Measurements from ENCODE around the gene DENND2A. TPM values are rescaled to one million over a fixed set of nuclear protein-coding genes. Genes with fewer than 3 reads are reported as not detected.
A peak's percentile ranks its signal among the peaks of the same experiment; 100 is the strongest.

The DENND2A gene
- total and polyA plus RNA-seq, 10 of the 15 experiments (the other 5 are each of a cell fraction or from before 2014, with no cell fraction given) = 0.01 TPM; not detected in 9

DNA sequence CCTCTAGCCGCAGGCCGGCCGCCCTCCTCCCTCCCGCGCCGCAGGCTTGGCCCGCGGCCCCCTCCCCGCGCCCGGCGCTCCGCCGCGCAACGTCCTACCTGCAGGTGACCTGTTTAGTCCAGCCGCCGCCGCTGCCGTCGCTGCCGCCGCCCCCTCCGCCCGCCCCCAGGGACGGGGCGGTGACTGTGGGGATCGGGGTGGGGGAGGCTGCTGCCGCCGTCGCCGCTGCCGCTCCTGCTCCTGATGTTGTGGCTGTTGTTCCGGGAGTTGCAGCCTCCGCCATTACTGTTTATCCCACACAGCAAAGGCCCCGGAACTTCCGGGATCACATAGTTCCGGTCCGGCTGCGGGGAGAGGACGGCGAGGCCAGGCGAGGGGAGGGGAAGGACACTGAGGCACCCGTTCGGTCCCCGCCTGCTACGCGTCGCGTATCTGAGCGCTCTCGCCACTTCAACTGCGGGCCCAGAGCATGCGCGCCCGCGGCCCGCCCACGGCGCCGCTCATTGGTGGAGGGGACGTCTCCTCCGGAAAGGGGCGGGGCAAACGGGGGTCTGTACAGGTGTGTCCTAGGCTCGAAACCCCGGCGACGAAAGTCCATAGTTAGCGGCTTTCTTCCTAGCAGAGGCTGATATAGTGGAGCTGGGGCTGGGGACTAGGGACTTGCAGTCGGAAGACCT is 161.4 kb downstream of the DENND2A start, which contains the start of gene MKRN1 (continued):
- TF ChIP-seq, protein P1, sequence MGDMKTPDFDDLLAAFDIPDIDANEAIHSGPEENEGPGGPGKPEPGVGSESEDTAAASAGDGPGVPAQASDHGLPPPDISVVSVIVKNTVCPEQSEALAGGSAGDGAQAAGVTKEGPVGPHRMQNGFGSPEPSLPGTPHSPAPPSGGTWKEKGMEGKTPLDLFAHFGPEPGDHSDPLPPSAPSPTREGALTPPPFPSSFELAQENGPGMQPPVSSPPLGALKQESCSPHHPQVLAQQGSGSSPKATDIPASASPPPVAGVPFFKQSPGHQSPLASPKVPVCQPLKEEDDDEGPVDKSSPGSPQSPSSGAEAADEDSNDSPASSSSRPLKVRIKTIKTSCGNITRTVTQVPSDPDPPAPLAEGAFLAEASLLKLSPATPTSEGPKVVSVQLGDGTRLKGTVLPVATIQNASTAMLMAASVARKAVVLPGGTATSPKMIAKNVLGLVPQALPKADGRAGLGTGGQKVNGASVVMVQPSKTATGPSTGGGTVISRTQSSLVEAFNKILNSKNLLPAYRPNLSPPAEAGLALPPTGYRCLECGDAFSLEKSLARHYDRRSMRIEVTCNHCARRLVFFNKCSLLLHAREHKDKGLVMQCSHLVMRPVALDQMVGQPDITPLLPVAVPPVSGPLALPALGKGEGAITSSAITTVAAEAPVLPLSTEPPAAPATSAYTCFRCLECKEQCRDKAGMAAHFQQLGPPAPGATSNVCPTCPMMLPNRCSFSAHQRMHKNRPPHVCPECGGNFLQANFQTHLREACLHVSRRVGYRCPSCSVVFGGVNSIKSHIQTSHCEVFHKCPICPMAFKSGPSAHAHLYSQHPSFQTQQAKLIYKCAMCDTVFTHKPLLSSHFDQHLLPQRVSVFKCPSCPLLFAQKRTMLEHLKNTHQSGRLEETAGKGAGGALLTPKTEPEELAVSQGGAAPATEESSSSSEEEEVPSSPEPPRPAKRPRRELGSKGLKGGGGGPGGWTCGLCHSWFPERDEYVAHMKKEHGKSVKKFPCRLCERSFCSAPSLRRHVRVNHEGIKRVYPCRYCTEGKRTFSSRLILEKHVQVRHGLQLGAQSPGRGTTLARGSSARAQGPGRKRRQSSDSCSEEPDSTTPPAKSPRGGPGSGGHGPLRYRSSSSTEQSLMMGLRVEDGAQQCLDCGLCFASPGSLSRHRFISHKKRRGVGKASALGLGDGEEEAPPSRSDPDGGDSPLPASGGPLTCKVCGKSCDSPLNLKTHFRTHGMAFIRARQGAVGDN (IDR thresholded peaks at IDR 0.05) = 0 out of 2 replicates have a peak, but pooled peaks have one; percentile 14
- TF ChIP-seq ZBED1 (IDR thresholded peaks at IDR 0.05; ENCODE audit: borderline replicate concordance) = no peak
- TF ChIP-seq, protein P2, sequence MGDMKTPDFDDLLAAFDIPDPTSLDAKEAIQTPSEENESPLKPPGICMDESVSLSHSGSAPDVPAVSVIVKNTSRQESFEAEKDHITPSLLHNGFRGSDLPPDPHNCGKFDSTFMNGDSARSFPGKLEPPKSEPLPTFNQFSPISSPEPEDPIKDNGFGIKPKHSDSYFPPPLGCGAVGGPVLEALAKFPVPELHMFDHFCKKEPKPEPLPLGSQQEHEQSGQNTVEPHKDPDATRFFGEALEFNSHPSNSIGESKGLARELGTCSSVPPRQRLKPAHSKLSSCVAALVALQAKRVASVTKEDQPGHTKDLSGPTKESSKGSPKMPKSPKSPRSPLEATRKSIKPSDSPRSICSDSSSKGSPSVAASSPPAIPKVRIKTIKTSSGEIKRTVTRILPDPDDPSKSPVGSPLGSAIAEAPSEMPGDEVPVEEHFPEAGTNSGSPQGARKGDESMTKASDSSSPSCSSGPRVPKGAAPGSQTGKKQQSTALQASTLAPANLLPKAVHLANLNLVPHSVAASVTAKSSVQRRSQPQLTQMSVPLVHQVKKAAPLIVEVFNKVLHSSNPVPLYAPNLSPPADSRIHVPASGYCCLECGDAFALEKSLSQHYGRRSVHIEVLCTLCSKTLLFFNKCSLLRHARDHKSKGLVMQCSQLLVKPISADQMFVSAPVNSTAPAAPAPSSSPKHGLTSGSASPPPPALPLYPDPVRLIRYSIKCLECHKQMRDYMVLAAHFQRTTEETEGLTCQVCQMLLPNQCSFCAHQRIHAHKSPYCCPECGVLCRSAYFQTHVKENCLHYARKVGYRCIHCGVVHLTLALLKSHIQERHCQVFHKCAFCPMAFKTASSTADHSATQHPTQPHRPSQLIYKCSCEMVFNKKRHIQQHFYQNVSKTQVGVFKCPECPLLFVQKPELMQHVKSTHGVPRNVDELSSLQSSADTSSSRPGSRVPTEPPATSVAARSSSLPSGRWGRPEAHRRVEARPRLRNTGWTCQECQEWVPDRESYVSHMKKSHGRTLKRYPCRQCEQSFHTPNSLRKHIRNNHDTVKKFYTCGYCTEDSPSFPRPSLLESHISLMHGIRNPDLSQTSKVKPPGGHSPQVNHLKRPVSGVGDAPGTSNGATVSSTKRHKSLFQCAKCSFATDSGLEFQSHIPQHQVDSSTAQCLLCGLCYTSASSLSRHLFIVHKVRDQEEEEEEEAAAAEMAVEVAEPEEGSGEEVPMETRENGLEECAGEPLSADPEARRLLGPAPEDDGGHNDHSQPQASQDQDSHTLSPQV (IDR thresholded peaks at IDR 0.05) = no peak
- peak; percentile 75 for TF ChIP-seq MXI1 (IDR thresholded peaks at IDR 0.05; ENCODE audit: low read depth, low read length)
- TF ChIP-seq, protein P3, sequence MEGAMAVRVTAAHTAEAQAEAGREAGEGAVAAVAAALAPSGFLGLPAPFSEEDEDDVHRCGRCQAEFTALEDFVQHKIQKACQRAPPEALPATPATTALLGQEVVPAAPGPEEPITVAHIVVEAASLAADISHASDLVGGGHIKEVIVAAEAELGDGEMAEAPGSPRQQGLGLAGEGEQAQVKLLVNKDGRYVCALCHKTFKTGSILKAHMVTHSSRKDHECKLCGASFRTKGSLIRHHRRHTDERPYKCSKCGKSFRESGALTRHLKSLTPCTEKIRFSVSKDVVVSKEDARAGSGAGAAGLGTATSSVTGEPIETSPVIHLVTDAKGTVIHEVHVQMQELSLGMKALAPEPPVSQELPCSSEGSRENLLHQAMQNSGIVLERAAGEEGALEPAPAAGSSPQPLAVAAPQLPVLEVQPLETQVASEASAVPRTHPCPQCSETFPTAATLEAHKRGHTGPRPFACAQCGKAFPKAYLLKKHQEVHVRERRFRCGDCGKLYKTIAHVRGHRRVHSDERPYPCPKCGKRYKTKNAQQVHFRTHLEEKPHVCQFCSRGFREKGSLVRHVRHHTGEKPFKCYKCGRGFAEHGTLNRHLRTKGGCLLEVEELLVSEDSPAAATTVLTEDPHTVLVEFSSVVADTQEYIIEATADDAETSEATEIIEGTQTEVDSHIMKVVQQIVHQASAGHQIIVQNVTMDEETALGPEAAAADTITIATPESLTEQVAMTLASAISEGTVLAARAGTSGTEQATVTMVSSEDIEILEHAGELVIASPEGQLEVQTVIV (IDR thresholded peaks at IDR 0.05; ENCODE audit: borderline replicate concordance, partially characterized antibody) = peak; percentile 63
- peak; percentile 68; the same call in 1 of the 2 replicates for TF ChIP-seq NFYB (IDR thresholded peaks at IDR 0.05; ENCODE audit: insufficient read depth, low read depth, low read length)
- TF ChIP-seq MEF2A (IDR thresholded peaks at IDR 0.05; ENCODE audit: insufficient read depth, low read depth, low read length) = no peak
- 0 out of 2 replicates have a peak, but pooled peaks have one; percentile 34 for TF ChIP-seq ESRRA (IDR thresholded peaks at IDR 0.05; ENCODE audit: low read length)
- no peak for TF ChIP-seq ASH2L (IDR thresholded peaks at IDR 0.05; ENCODE audit: borderline replicate concordance, low read depth)
- no peak for TF ChIP-seq PAX5 (IDR thresholded peaks at IDR 0.05; ENCODE audit: borderline replicate concordance, low read depth, low read length)
- no peak for TF ChIP-seq HDAC2 (IDR thresholded peaks at IDR 0.05)
- TF ChIP-seq GATAD2B (conservative IDR thresholded peaks at IDR 0.05; ENCODE audit: low read depth) = peak; percentile 81; the same call in 1 of the 2 replicates
- TF ChIP-seq, protein P4, sequence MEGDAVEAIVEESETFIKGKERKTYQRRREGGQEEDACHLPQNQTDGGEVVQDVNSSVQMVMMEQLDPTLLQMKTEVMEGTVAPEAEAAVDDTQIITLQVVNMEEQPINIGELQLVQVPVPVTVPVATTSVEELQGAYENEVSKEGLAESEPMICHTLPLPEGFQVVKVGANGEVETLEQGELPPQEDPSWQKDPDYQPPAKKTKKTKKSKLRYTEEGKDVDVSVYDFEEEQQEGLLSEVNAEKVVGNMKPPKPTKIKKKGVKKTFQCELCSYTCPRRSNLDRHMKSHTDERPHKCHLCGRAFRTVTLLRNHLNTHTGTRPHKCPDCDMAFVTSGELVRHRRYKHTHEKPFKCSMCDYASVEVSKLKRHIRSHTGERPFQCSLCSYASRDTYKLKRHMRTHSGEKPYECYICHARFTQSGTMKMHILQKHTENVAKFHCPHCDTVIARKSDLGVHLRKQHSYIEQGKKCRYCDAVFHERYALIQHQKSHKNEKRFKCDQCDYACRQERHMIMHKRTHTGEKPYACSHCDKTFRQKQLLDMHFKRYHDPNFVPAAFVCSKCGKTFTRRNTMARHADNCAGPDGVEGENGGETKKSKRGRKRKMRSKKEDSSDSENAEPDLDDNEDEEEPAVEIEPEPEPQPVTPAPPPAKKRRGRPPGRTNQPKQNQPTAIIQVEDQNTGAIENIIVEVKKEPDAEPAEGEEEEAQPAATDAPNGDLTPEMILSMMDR (IDR thresholded peaks at IDR 0.05 in 2 of 3, conservative IDR thresholded peaks at IDR 0.05 in 1 of 3; ENCODE audit: control insufficient read depth in 2 of 3, extremely low read depth in 1 of 3, insufficient read depth in 1 of 3, low read depth in 3 of 3, low read length in 3 of 3) = no peak
- no peak for TF ChIP-seq MTA3 (IDR thresholded peaks at IDR 0.05; ENCODE audit: borderline replicate concordance, low read length)
- no peak for TF ChIP-seq KDM1A (IDR thresholded peaks at IDR 0.05; ENCODE audit: borderline replicate concordance)
- TF ChIP-seq CBX3 (IDR thresholded peaks at IDR 0.05; ENCODE audit: borderline replicate concordance, low read depth) = no peak
- TF ChIP-seq POLR2A (IDR thresholded peaks at IDR 0.05; ENCODE audit: low read depth, low read length) = peak; percentile 85

Measured in GM12878 (cell line).